A673 (cell line): ENCODE measurements around the gene RNF213.

Experiments
- CTCF ChIP-seq: fragments of 300-800, 200-600 bp; sonication (generic); conservative IDR thresholded peaks from 2 replicates; pipeline ENCODE4 v1.5.1; 2017; ENCODE audit warnings: low read depth, mild to moderate bottlenecking, antibody characterized with exemption, low read length, moderate library complexity, mixed read lengths
- EZH2 ChIP-seq: fragments of 200-600 bp; sonication (generic); IDR thresholded peaks from 2 replicates; pipeline ENCODE4 v1.6.1; 2017; ENCODE audit warnings: borderline replicate concordance, low read depth, mild to moderate bottlenecking, mixed read lengths, antibody characterized with exemption, low read length; ENCODE audit not compliant: poor library complexity, severe bottlenecking

DNA sequence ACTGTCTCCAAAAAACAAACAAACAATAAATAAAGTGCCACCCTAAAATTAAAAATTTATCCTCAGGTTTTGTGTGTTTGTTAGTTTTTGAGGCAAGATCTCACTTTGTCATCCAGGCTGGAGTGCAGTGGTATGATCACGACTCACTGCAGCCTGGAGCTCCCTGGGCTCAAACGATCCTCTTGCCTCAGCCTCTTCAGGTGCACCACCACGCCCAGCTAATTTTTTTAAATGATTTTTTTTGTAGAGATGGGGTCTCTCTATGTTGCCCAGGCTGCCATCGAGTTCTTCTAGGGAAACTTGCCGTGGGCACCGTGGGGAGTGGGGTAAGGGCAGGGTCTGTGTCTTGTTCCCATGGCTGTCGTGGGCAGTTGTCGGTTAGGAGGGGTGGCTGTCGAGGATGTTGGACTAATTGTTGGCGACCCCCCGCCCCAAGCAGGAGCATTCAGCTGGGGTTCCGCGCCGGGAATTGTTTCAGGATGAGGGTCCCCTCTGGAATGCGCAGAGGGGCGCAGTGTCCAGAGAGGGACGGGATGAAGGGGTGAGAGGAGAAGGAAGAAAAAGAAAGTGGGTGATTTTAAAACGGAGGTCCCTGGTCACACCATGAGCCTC is 1.1 kb upstream of the RNF213 start:
- TF ChIP-seq CTCF = no peak
- TF ChIP-seq EZH2 = no peak
